Activated CD4-positive, alpha-beta T cell treated with anti-CD3 and anti-CD28 coated beads, Interleukin-2, amount 10 ng/mL, durations not matched to agents 7 days and 5 days (primary cell): ENCODE measurements around the gene CST7. TPM values are rescaled to one million over a fixed set of nuclear protein-coding genes. Genes with fewer than 3 reads are reported as not detected.
"Not testable (repeated sequence)": the region's sequence is repeated elsewhere in the genome, so short reads cannot be mapped to it uniquely, and the experiment has no call there.

Source experiments
- CTCF ChIA-PET: fragments of 350-600 bp; sonication (Branson Sonifier 250); formaldehyde crosslinking; loops from one replicate; lab custom pipeline; 2021; ENCODE audit warnings: antibody characterized with exemption; lab: Charles Lee
- POLR2A ChIA-PET: fragments of 350-600 bp; sonication (Branson Sonifier 250); formaldehyde crosslinking; loops from one replicate; lab custom pipeline; 2021; ENCODE audit warnings: antibody characterized with exemption; lab: Charles Lee
- DNase-seq: peaks from one replicate; pipeline ENCODE4 v3.0.0-alpha.2; 2020
- H3K27ac Mint-ChIP-seq: one replicate; pipeline ENCODE4 v1.8.0; 2021; ENCODE audit warnings: mild to moderate bottlenecking, moderate library complexity, mixed read lengths
- H3K27me3 Mint-ChIP-seq: one replicate; pipeline ENCODE4 v1.8.0; 2021; ENCODE audit warnings: mixed read lengths
- H3K36me3 Mint-ChIP-seq: one replicate; pipeline ENCODE4 v1.8.0; 2021; ENCODE audit warnings: low read depth, mixed read lengths
- H3K4me1 Mint-ChIP-seq: one replicate; pipeline ENCODE4 v1.8.0; 2021; ENCODE audit warnings: mixed read lengths
- H3K4me3 Mint-ChIP-seq: one replicate; pipeline ENCODE4 v1.8.0; 2021; ENCODE audit warnings: mild to moderate bottlenecking, moderate library complexity, mixed read lengths
- H3K9me3 Mint-ChIP-seq: one replicate; pipeline ENCODE4 v1.8.0; 2021; ENCODE audit warnings: mixed read lengths
- total RNA-seq, 2 experiments: library from RNA; stranded (reverse); gene quantifications; one replicate each; pipeline ENCODE4 v1.2.3, GENCODE V29; 2021

CST7 gene
- total RNA-seq, 2 experiments from 2014 or later: 25.9 to 26.7 TPM

GRCh38 chr20:24996449-24997377 is 47.6 kb downstream of the CST7 start:
- H3K9me3 Mint-ChIP-seq: no peaks in the 10 kb centered on the region
- DNase-seq: no peak
- POLR2A ChIA-PET: interaction anchor here (0.9 kb wide), 1 partner anchor 62 kb away, joined by 3 read pairs; the partner anchor contains the start of gene ACSS1
- peaks cover 2% of the 10 kb centered on the region for H3K36me3 Mint-ChIP-seq
- no peak overlapping the region for H3K4me3 Mint-ChIP-seq
- peaks cover 19% of the 10 kb centered on the region for H3K4me1 Mint-ChIP-seq
- CTCF ChIA-PET: interaction anchor here (3.7 kb wide), 1 partner anchor 67 kb away, joined by 50 read pairs; no protein-coding TSS in a partner anchor
- H3K27me3 Mint-ChIP-seq: peaks cover 11% of the 10 kb centered on the region
- H3K27ac Mint-ChIP-seq: no peak overlapping the region

DNA sequence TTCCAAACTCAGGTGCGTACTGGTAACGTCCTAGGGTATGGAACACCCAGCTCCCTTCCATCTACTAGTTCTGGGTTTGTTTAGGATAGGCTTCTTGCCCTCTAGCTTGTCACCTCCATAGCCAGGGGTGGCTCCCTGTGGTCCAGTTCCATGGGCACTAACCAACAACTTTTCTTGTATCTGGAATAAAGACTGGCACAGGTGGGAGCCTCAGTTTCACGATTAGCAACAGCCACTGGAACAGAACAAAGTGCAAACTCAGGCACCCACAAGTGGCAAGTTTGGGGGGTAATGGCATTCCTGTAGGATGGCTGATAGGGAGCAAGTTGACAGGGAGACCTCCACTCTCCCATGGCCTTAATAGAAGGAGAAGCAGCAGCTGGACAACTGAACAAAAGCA is 49.1 kb downstream of the CST7 start:
- no peak overlapping the region for H3K27ac Mint-ChIP-seq
- peaks cover 16% of the 10 kb centered on the region for H3K4me1 Mint-ChIP-seq
- no peaks in the 10 kb centered on the region for H3K9me3 Mint-ChIP-seq
- peaks cover 11% of the 10 kb centered on the region for H3K36me3 Mint-ChIP-seq
- H3K4me3 Mint-ChIP-seq: no peak overlapping the region
- ChIA-PET CTCF (interaction anchor here (1.2 kb wide), 1 partner anchor 67 kb away, joined by 3 read pairs; no protein-coding TSS in a partner anchor), POLR2A (interaction anchor here (0.9 kb wide), 1 partner anchor 60 kb away, joined by 3 read pairs; the partner anchor contains the start of gene ACSS1)
- peaks cover 11% of the 10 kb centered on the region for H3K27me3 Mint-ChIP-seq
- DNase-seq: no peak

GRCh38 chr20:24998631-24999445 is 49.8 kb downstream of the CST7 start:
- no peaks in the 10 kb centered on the region for H3K9me3 Mint-ChIP-seq
- H3K4me1 Mint-ChIP-seq: peaks cover 11% of the 10 kb centered on the region
- peaks cover 14% of the 10 kb centered on the region for H3K36me3 Mint-ChIP-seq
- H3K27ac Mint-ChIP-seq: no peak overlapping the region
- H3K27me3 Mint-ChIP-seq: peaks cover 11% of the 10 kb centered on the region
- DNase-seq: no peak
- CTCF ChIA-PET: interaction anchor here (1.2 kb wide), 1 partner anchor 66 kb away, joined by 3 read pairs; no protein-coding TSS in a partner anchor
- H3K4me3 Mint-ChIP-seq: no peak overlapping the region
- POLR2A ChIA-PET: no interaction called here

DNA sequence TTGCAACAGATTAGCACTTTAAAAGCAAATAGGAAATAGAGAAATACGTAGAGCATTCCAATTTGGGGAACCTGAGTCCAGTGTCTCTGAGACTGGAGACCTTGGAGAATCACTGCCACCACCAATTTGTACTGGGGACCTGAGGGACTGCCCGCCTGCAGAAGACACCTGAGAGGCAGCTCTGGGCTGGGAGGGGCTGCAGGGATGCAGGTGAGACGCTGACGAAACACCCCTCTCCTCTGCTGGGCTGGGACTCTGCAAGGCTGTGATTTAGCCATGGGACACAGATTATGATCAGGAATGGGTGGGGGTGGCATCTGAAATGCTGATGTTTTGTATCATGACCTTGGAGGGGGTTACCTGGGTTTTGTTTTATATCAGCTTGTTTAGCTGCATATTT is 50.5 kb downstream of the CST7 start:
- Mint-ChIP-seq H3K27me3 (peaks cover 11% of the 10 kb centered on the region), H3K4me3 (no peak overlapping the region), H3K9me3 (no peaks in the 10 kb centered on the region), H3K27ac (no peak overlapping the region), H3K36me3 (peaks cover 14% of the 10 kb centered on the region), H3K4me1 (peaks cover 7% of the 10 kb centered on the region)
- no peak for DNase-seq
- ChIA-PET CTCF (no interaction called here), POLR2A (no interaction called here)

DNA sequence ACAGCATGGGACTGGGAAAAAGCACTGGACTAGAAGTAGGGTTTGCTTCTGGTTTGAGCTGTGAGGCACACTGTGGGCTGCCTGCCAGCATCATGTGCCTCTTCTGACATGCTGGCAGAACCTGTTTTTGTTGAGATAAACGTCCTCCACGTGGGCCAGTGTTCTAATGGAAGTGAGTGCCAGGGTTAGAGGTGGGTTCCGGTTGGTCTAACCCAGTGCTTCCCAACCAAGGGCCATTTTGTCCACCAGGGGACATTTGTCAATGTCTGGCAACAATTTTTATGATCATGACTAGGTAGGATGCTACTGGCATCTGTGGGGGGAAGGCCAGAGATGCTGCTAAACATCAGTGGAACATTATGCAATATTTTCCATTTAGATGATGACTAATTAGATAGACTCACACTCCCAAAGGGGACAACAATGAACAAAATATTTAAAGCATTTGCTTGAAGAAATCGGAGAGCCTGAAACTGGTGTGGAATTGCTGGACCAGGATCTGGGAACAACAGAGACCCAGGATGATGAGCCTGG is 51.3 kb downstream of the CST7 start:
- Mint-ChIP-seq H3K4me3 (no peak overlapping the region), H3K4me1 (peaks cover under 1% of the 10 kb centered on the region), H3K9me3 (no peaks in the 10 kb centered on the region), H3K27ac (no peak overlapping the region), H3K27me3 (peaks cover 11% of the 10 kb centered on the region), H3K36me3 (peaks cover 15% of the 10 kb centered on the region)
- ChIA-PET CTCF (interaction anchor here (0.7 kb wide), 1 partner anchor 73 kb away, joined by 6 read pairs; no protein-coding TSS in a partner anchor), POLR2A (no interaction called here)
- DNase-seq: no peak

- DNase-seq, POLR2A ChIA-PET, H3K27ac Mint-ChIP-seq, H3K4me1 Mint-ChIP-seq, H3K9me3 Mint-ChIP-seq, H3K4me3 Mint-ChIP-seq, CTCF ChIA-PET: not testable (repeated sequence)
- Mint-ChIP-seq H3K27me3 (peaks cover 11% of the 10 kb centered on the region), H3K36me3 (peaks cover 21% of the 10 kb centered on the region)
Measured at GRCh38 chr20:25001323-25001722, 52.3 kb downstream of the CST7 start.

GRCh38 chr20:25003002-25003401 is 53.9 kb downstream of the CST7 start:
- CTCF ChIA-PET: no interaction called here
- H3K27ac Mint-ChIP-seq: no peak overlapping the region

DNA sequence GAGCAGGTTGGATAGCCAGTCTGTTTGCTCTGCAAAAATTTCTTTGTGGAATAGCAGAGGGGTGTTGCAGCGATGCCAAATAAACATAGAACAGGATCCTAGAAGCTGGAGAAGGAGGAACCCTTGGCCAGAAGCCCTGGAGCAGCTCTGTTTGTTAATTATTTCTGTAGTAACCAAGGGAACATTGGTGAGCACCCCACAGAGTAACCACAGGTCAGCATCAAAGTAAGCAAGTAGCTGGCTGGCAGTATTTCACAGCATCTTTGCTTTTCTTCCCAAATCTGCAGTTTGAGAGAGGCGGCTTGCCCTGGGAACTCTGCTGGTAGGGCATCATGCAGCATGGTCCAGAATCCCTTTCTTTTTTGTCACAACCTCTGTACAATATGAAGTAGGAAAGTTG is 56.2 kb downstream of the CST7 start:
- H3K4me1 Mint-ChIP-seq: no peaks in the 10 kb centered on the region
- H3K27me3 Mint-ChIP-seq: no peaks in the 10 kb centered on the region
- H3K4me3 Mint-ChIP-seq: no peak overlapping the region
- no peak for DNase-seq
- CTCF ChIA-PET: interaction anchor here (1.7 kb wide), 1 partner anchor 60 kb away, joined by 3 read pairs; no protein-coding TSS in a partner anchor
- no peak overlapping the region for H3K27ac Mint-ChIP-seq
- no peaks in the 10 kb centered on the region for H3K9me3 Mint-ChIP-seq
- POLR2A ChIA-PET: interaction anchor here (0.7 kb wide), 1 partner anchor 987 kb away, joined by 4 read pairs; no protein-coding TSS in a partner anchor
- H3K36me3 Mint-ChIP-seq: peaks cover 44% of the 10 kb centered on the region

More at GRCh38 chr20:25003002-25003401, 53.9 kb downstream of the CST7 start:
- no peaks in the 10 kb centered on the region for H3K4me1 Mint-ChIP-seq
- POLR2A ChIA-PET: no interaction called here
- no peak for DNase-seq
- H3K27me3 Mint-ChIP-seq: peaks cover 7% of the 10 kb centered on the region
- no peaks in the 10 kb centered on the region for H3K9me3 Mint-ChIP-seq
- no peak overlapping the region for H3K4me3 Mint-ChIP-seq
- peaks cover 29% of the 10 kb centered on the region for H3K36me3 Mint-ChIP-seq

GRCh38 chr20:25005661-25006060 is 56.6 kb downstream of the CST7 start:
- no peak overlapping the region for H3K4me3 Mint-ChIP-seq
- H3K4me1 Mint-ChIP-seq: no peaks in the 10 kb centered on the region
- H3K27ac Mint-ChIP-seq: no peak overlapping the region
- no peaks in the 10 kb centered on the region for H3K9me3 Mint-ChIP-seq
- peaks cover 47% of the 10 kb centered on the region for H3K36me3 Mint-ChIP-seq
- POLR2A ChIA-PET: interaction anchor here (0.7 kb wide), 1 partner anchor 987 kb away, joined by 4 read pairs; no protein-coding TSS in a partner anchor
- DNase-seq: no peak
- no peaks in the 10 kb centered on the region for H3K27me3 Mint-ChIP-seq
- CTCF ChIA-PET: interaction anchor here (1.4 to 1.7 kb wide), 2 partner anchors 19 to 60 kb away, joined by 3 read pairs; no protein-coding TSS in a partner anchor

GRCh38 chr20:25006431-25007167 is 57.5 kb downstream of the CST7 start:
- H3K36me3 Mint-ChIP-seq: peaks cover 50% of the 10 kb centered on the region
- H3K9me3 Mint-ChIP-seq: no peaks in the 10 kb centered on the region
- H3K27ac Mint-ChIP-seq: no peak overlapping the region
- ChIA-PET CTCF (interaction anchor here (1.4 kb wide), 1 partner anchor 18 kb away, joined by 3 read pairs; no protein-coding TSS in a partner anchor), POLR2A (no interaction called here)
- no peak for DNase-seq
- no peak overlapping the region for H3K4me3 Mint-ChIP-seq
- no peaks in the 10 kb centered on the region for H3K27me3 Mint-ChIP-seq
- no peaks in the 10 kb centered on the region for H3K4me1 Mint-ChIP-seq

- Mint-ChIP-seq H3K4me1 (no peaks in the 10 kb centered on the region), H3K4me3 (no peak overlapping the region), H3K27ac (no peak overlapping the region), H3K27me3 (no peaks in the 10 kb centered on the region), H3K36me3 (peaks cover 44% of the 10 kb centered on the region), H3K9me3 (no peaks in the 10 kb centered on the region)
- ChIA-PET POLR2A (no interaction called here), CTCF (interaction anchor here (1.0 kb wide), 1 partner anchor 12 kb away, joined by 3 read pairs; no protein-coding TSS in a partner anchor)
- DNase-seq: no peak
Measured at GRCh38 chr20:25007491-25008305, 58.6 kb downstream of the CST7 start.
